Right kidney (tissue), 1 donor: ENCODE results near the gene HTR1D.

Experiments used
- DNase-seq: peaks from one replicate; pipeline ENCODE4 v3.0.0-alpha.2; 2016

Gene HTR1D

GRCh38 chr1:23184212-23184934, 32.9 kb downstream of the HTR1D start:
- peak; percentile 67 for DNase-seq

- DNase-seq, result no peak
Measured at GRCh38 chr1:23179862-23180261, 37.4 kb downstream of the HTR1D start.

GRCh38 chr1:23178950-23179349, 38.4 kb downstream of the HTR1D start:
- no peak for DNase-seq

DNA sequence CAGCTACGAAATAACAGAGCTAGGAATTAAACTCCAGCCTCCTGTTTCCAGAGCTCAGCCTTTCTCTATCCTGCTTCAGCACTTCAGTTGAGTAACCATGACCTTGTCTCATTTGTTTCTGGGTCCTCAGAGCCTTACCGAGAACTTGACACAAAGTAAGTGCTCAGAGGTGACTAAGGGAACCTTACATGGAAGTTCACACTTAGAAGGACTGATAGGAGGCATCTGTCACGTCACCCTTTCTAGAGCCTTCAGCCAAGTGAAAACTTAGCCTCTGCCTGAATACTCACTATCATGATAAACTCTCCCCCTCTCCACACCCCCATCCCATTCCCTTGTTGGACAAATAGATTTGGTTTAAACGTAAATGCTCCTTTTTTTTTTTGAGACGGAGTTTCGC, 38.9 kb downstream of the HTR1D start:
- DNase-seq, result no peak

DNA sequence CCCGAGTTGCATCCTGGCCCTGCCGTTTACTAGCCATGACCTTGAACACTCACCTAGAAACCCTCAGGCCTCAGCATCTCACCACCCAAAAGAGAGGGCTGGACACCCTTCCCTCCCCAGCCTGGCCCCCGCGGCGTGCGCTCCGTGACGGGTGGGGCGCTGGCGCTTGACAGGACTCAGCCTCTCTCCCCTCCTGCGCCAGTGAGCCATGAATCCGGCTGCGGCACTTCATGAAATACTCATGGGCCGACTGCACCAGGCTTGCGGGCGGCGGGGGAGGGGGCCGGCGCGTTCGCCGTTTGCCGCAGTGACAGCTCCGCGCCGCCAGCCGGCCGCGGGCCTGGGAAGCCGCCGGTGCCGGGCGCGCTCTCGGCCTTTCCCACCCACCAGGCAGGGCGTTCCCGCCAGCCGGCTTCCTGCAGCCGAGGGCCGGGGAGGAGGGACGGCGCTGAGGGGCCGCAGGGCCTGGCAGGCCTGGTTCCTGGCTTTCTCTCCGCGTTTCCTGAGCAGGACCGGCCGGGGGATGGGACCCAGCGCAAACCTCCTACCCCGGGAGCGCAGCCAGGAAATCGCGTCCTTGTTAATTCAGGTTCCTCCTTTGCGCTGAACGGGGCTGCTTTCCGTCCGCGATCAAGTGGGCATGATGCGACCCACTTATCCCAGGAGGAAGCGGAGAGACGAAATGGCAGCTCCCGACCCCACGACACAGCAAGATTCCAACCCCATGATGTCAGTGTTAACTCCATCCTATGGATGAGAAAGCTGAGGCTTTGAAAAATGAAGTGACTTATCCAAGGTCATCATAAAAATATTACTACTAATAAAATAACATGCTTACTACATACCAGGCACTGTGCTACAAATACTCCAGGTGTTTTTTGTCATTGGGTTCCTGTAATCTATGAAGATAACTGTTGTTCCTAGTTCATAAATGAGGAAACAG, 39.6 kb downstream of the HTR1D start:
- DNase-seq, result peak; percentile 85

- no peak for DNase-seq
Measured at GRCh38 chr1:23177031-23177430, 40.3 kb downstream of the HTR1D start.

DNA sequence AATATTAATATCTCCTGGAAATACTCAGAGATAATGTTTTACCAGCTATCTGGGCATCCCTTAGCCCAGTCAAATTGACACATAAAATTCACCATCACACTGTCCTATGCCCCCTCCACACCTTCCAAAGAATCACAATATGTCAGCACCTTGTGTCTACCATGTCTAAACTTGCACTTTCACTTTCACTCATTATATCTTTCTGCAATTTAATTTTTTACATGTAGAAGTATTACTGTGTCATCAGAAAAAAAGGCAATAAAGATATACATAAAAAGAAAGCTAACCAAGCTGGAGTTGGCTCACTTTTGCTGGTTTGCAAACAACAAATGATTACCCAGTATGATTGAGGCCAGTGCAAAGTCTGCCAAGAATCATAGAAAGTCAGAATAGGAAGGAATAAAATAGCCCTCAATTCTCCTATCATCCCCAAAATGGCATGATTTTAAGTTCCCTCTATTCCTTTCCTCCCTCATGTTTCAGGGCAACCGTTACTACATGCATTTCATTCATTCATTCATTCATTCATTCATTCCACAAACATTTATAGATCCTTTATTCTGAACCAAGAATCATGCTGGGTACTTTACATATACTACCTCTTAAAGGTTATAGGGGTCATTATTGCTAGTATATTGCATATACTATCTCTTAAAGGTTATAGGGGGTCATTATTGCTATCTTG, 42.7 kb downstream of the HTR1D start:
- no peak for DNase-seq

DNA sequence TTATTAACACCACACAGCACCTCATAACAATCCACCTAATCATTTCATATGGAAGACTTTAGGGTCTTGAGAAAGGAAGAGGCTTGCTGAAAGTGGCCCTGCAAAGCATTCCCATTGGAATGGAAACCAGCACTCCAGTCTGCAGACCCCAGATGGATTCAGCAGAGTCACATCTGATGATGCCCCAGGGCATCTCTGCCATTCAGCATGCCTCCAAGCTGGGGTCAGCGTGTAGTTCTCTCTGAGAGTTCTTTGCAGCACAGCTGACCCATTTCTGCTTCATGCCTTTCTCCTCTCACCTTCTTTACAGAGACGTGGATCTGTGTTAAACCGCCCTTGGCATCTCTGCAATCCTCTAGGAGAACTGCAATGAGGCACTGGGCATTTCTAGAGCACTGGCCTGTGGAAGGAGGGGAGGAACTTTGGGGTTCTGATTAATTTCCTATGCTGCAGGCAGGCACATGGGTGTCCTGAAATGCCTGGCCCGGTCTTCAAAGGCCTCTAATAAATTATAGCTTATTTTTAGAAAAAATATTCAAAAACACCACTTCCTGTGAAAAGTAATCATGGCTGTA, 46.0 kb downstream of the HTR1D start:
- DNase-seq, result no peak

GRCh38 chr1:23169727-23170335, 47.5 kb downstream of the HTR1D start:
- DNase-seq, result peak; percentile 41

GRCh38 chr1:23169195-23169575, 48.1 kb downstream of the HTR1D start:
- no peak for DNase-seq

- peak; percentile 87 for DNase-seq
Measured at GRCh38 chr1:23168445-23169194, 48.7 kb downstream of the HTR1D start, which contains the start of gene LUZP1. TSS of gene LUZP1 (minus strand) at chr1:23168856.

GRCh38 chr1:23168079-23168444, 49.2 kb downstream of the HTR1D start:
- no peak for DNase-seq

- peak; percentile 80 for DNase-seq
Measured at GRCh38 chr1:23167353-23168078, 49.8 kb downstream of the HTR1D start.

GRCh38 chr1:23166854-23167253, 50.4 kb downstream of the HTR1D start:
- no peak for DNase-seq

DNA sequence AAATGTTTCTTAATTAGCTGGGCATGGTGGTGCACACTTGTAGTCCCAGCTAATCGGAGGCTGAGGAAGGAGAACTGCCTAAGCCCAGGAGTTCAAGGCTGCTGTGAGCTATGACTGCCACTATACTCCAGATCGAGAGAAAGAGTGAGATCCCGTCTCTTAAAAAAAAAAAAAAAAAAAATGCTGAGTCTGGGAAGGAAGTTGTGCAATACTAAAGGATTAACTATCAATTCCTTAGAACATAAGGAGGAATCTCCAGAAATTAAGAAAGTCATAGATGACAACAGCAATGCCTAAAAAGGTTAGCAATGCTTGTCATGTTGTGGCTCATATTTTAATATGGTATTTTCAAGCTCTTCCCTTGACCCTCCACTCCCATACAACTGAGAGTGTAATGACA, 53.9 kb downstream of the HTR1D start:
- DNase-seq, result no peak

DNA sequence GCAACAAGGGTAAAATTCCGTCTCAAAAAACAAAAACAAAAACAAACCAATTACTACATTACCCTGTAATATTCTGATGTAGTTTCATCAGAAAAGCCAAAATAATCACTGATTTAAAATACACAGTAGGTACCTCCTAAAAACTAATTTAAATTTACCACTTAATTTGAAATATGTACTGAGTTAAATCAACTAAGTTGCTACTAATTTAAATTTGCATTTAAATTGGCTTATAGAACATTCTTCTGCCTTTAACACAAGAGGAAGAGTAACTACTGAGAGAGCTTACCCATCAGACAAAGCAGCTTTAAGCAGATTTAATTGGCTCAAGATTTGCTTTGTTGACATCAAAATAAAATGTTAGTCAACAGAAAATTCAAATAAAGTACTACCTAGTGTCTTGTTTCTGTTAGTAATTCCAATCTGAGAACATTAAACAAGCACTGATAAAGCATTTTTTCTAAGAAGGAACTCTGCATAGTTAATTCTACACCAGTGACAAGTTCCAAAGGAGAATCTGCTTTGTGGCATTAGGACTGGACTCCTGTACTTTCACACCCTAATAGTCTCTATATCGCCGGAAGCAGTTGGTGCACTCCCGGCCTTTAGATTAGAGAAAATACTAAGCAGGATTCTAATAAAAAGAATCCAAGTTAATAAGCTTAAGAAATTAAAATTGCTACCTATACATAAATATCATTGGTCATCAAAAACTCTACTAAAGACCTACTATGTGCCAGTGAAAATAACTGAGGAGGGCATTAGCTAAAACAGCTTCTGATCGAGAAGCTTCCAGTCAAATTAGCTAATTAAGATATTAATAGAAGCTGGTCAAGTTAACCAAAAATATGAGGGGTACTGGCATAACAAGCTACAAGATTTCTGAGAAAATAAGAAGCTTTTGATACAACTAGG, 57.1 kb downstream of the HTR1D start:
- DNase-seq, result no peak

DNA sequence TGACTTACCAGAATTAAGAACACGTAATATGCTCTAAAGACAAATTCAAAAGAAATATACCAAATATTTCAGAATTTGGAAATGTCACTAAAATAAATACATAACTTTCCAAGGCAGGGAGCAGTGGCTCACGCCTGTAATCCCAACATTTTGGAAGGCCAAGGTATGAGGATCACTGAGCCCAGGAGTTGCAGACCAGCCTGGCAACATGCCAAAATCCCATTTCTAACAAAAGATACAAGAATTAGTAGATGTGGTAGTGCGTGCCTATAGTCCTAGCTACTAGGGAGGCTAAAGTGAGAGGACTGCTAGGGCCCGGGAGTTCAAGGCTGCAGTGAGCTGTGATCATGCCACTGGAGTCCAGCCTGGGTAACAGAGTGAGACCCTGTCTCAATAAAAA, 60.4 kb downstream of the HTR1D start:
- no peak for DNase-seq

DNA sequence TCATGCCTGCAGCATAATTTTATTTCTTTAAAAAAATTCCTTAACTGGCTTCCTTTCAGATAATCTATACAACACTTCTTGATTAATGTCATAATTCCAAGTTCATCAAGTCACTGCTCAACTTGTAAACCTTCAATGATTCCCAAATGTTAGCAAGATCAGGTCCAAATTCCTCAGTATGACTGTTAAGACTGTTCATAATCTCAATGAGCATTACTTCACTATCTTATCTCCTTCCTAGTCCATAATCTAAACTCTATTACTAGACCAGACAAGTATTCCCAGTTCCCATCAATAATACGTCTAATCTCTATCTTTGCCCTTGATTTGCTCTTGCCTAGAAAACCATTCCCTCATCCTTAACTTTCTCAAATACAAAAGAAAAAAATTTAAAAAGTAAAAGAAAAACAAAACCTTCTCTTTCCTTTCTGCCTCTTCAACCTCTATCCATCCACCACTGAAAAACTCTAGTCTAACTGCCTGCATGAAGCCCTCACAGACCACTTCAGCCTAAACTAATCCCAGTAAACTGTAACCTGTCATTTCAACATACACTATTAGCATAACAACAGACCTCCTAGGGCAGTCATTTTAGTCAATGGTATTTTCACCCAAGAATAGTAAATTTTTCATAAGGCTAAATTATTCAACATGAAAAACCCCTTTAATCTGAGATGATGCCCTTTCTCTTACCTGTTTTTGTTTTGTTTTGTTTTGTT, 64.2 kb downstream of the HTR1D start:
- no peak for DNase-seq

DNA sequence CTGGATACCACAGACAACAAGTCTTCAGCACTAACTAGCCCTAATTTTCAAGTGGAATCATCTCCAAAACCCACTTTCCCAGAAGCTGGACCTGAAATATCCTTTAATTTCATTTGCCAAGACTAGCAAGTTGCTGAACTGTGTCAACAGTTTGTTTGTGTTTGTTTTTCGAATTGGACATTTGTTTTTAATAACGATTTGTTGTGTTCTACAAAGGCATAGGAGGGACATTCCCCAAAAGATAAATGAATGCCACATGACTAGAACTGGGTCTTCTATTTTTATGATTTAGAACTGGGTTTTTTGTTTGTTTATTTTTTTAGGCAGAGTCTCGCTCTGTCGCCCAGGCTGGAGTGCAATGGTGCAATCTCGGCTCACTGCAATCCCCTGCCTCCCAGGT, 66.6 kb downstream of the HTR1D start:
- no peak for DNase-seq
